ENCODE data around the gene CTSZ. TPM values are rescaled to one million over a fixed set of nuclear protein-coding genes. Genes with fewer than 3 reads are reported as not detected.

The CTSZ gene
- total and polyA plus RNA-seq, 2 of the 8 experiments (the other 6 are each of a cell fraction or from before 2014, with no cell fraction given) = 32.8 to 34.0 TPM

- Histone ChIP-seq H2AFZ (ENCODE audit: low read length) (no peak overlapping the region), H3K14ac (ENCODE audit: insufficient read length) (no peak overlapping the region), H4K5ac (ENCODE audit: insufficient read length, low read depth, low read length) (no peak overlapping the region), H3K56ac (replicated peaks; ENCODE audit: insufficient read length, low read depth, low read length) (no peak overlapping the region), H4K8ac (ENCODE audit: extremely low read depth, insufficient read depth, low read length) (no peak overlapping the region; the same call in 1 of the 2 replicates), H4K20me1 (replicated peaks in 1 of 2; ENCODE audit: control insufficient read depth in 1 of 2, insufficient read depth in 2 of 2, low read length in 2 of 2) (peaks cover 0 to 6% of the 10 kb centered on the region in 2 experiments), H3K79me1 (ENCODE audit: low read depth, low read length) (no peaks in the 10 kb centered on the region), H2BK120ac (replicated peaks; ENCODE audit: low read depth, low read length) (no peak overlapping the region), H2AK5ac (ENCODE audit: low read depth, low read length) (peak overlapping the region; percentile 24; the same call in 1 of the 2 replicates), H2BK20ac (ENCODE audit: low read length) (no peak overlapping the region), H3K23ac (ENCODE audit: insufficient read length) (no peak overlapping the region), H2BK15ac (ENCODE audit: low read length) (no peak overlapping the region), H3K4me1 (replicated peaks in 1 of 4; ENCODE audit: control insufficient read depth in 3 of 4, insufficient read depth in 4 of 4, low read length in 3 of 4) (peaks cover 0 to 8% (median 6%) of the 10 kb centered on the region in 4 experiments; a peak in 3 of 7 replicates), H3K18ac (ENCODE audit: extremely low read depth, low read length) (peak overlapping the region; percentile 60; the same call in 1 of the 2 replicates), H2BK12ac (ENCODE audit: low read depth, low read length) (peak overlapping the region; percentile 50; the same call in 1 of the 2 replicates), H3K4me3 (ENCODE audit: extremely low read depth in 1 of 4, insufficient read depth in 2 of 4, low read depth in 3 of 4, low read length in 4 of 4) (peak overlapping the region; percentile 51 to 65 (median 56)), H4K91ac (replicated peaks; ENCODE audit: insufficient read length, low read length) (peak overlapping the region; percentile 83), H3K9ac (replicated peaks in 1 of 4; ENCODE audit: extremely low read depth in 1 of 4, low read depth in 3 of 4, low read length in 3 of 4) (peak overlapping the region in 2 of 4 experiments; percentile 42 to 58; a peak in 4 of 7 replicates), H3K27ac (ENCODE audit: low read depth, low read length) (no peak overlapping the region; the same call in 1 of the 2 replicates), H3K23me2 (ENCODE audit: low read depth, low read length) (peaks cover 2% of the 10 kb centered on the region; the same call in 1 of the 2 replicates), H3K79me2 (ENCODE audit: control insufficient read depth in 1 of 2, insufficient read depth in 2 of 2, low read length in 2 of 2) (no peaks in the 10 kb centered on the region), H3K27me3 (replicated peaks in 1 of 4; ENCODE audit: control insufficient read depth in 3 of 4, extremely low read depth in 1 of 4, insufficient read depth in 3 of 4, low read length in 3 of 4) (peaks cover 0 to 12% (median 5%) of the 10 kb centered on the region in 4 experiments; a peak in 3 of 7 replicates), H3K4me2 (ENCODE audit: insufficient read depth in 1 of 2, low read depth in 2 of 2, low read length in 2 of 2) (peak overlapping the region; percentile 48 to 90), H2BK5ac (ENCODE audit: low read depth, low read length) (no peak overlapping the region), H3K4ac (replicated peaks; ENCODE audit: insufficient read length, low read depth, low read length) (no peak overlapping the region), H3K9me3 (ENCODE audit: insufficient read depth in 2 of 2, low read depth in 1 of 2, low read length in 1 of 2) (no peaks in the 10 kb centered on the region), H3K36me3 (ENCODE audit: control insufficient read depth in 2 of 4, insufficient read depth in 4 of 4, low read length in 3 of 4) (no peaks in the 10 kb centered on the region)
- no peak for DNase-seq (ENCODE audit: low read depth in 1 of 2, low spot score in 2 of 2)
- CTCF ChIA-PET (ENCODE audit: partially characterized antibody) = interaction anchor here (0.9 kb wide), 1 partner anchor 9 kb away, joined by 3 read pairs; no protein-coding TSS in a partner anchor
- WGBS, 2 experiments (ENCODE audit: extremely low coverage in 1 of 2, insufficient coverage in 1 of 2, insufficient read length in 1 of 2, insufficient replicate concordance in 2 of 2, low coverage in 1 of 2, low lambda C conversion rate in 2 of 2, missing lambda C conversion rate in 1 of 2) = 72% methylated on average over 25 of the region's 29 CpGs; no CpG with 5 or more reads in 1 of the 2 experiments
- no peak for FAIRE-seq
- POLR2A ChIA-PET (ENCODE audit: partially characterized antibody) = interaction anchor here (1.0 to 1.4 kb wide), 3 partner anchors 14 to 20 kb away, joined by 3 read pairs; no protein-coding TSS in a partner anchor
- no peak for TF ChIP-seq BRCA1 (IDR thresholded peaks at IDR 0.05; ENCODE audit: low read depth, low read length)
- TF ChIP-seq E2F6 (IDR thresholded peaks at IDR 0.05) = peak; percentile 36; the same call in 1 of the 2 replicates
These were observed 739 bp downstream of the CTSZ start for GRCh38 chr20:59006167-59006863.

Data from H1 (cell line).